ENCODE measurements around the gene FNDC5. TPM values are rescaled to one million over a fixed set of nuclear protein-coding genes. Genes with fewer than 3 reads are reported as not detected.
"Not testable (repeated sequence)": the region's sequence is repeated elsewhere in the genome, so short reads cannot be mapped to it uniquely, and the experiment has no call there.

FNDC5 gene
- total and polyA plus RNA-seq, 8 donors, result 0.89 to 21.0 (median 6.7) TPM; not detected in 1

DNA sequence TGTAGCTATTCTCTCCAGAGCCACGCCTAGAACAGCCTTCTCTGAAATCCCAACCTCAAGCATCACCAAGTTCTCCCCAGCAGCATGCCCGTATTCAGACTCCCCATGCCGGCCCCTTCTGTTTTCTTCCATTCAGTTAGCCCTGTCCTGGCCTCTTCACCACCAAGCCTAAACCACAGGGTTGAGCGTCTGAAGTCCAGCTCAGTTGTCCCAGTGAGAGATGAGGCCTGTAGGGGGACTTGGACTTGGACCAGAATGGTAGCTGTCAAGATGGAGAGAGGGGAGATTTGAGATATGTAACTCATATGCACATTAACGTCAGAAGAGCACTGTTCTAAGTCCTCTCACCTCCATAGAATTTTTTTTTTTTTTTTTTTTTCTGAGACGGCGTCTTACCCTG, 35.9 kb upstream of the FNDC5 start:
- H3K27me3 ChIP-seq, result peaks cover 0 to 12% (median 0%) of the 10 kb centered on the region in 3 donors
- no peaks in the 10 kb centered on the region for H3K36me3 ChIP-seq
- no peak for DNase-seq
- H3K4me3 ChIP-seq, result no peak overlapping the region
- intact Hi-C loops (cut with DNase I; ENCODE audit: low total_unique reads), result no loop called here
- H3K4me1 ChIP-seq, result peaks cover 12 to 34% (median 18%) of the 10 kb centered on the region in 4 donors
- peak overlapping the region in 2 of 5 donors; percentile 28 to 82 for H3K27ac ChIP-seq
- 81 to 88% (median 86%) methylated on average over 7 of the region's 7 CpGs for WGBS, 5 donors
- TF ChIP-seq POLR2A (IDR thresholded peaks at IDR 0.05) (no peak), EP300 (IDR thresholded peaks at IDR 0.05) (no peak)
- TF ChIP-seq, protein P1, sequence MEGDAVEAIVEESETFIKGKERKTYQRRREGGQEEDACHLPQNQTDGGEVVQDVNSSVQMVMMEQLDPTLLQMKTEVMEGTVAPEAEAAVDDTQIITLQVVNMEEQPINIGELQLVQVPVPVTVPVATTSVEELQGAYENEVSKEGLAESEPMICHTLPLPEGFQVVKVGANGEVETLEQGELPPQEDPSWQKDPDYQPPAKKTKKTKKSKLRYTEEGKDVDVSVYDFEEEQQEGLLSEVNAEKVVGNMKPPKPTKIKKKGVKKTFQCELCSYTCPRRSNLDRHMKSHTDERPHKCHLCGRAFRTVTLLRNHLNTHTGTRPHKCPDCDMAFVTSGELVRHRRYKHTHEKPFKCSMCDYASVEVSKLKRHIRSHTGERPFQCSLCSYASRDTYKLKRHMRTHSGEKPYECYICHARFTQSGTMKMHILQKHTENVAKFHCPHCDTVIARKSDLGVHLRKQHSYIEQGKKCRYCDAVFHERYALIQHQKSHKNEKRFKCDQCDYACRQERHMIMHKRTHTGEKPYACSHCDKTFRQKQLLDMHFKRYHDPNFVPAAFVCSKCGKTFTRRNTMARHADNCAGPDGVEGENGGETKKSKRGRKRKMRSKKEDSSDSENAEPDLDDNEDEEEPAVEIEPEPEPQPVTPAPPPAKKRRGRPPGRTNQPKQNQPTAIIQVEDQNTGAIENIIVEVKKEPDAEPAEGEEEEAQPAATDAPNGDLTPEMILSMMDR (IDR thresholded peaks at IDR 0.05), result no peak
- H3K9me3 ChIP-seq, result no peaks in the 10 kb centered on the region

- WGBS, 5 donors, result 83 to 84% (median 83%) methylated on average over 10 of the region's 10 CpGs
- not testable (repeated sequence) for DNase-seq
Observed at GRCh38 chr1:32905588-32905987, 34.9 kb upstream of the FNDC5 start.

DNA sequence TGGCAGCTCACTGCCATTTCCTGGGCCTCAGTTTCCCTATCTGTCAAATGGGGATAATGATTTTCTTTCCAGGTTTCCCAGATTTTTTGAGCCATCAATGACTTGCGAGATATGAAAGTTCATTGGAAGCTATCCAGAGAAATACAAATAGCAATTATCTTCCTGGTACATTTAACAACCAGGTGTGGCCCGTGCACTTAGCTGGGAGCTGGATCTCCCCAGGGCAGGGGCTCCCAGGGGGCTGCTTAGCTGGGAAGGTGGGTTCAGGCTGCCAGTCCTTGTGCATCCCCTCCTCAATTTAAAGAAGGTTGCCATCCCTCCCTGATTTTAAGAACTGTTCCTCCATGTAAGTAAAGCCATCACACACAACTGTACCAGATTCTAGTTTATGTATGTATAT, 34.1 kb upstream of the FNDC5 start:
- Histone ChIP-seq H3K36me3 (no peaks in the 10 kb centered on the region), H3K4me3 (no peak overlapping the region), H3K27me3 (peaks cover 0 to 29% (median 3%) of the 10 kb centered on the region in 3 donors), H3K9me3 (no peaks in the 10 kb centered on the region), H3K4me1 (peaks cover 20 to 48% (median 33%) of the 10 kb centered on the region in 4 donors), H3K27ac (peak overlapping the region; percentile 50 to 82 (median 73))
- WGBS, 5 donors, result 16 to 54% (median 40%) methylated on average over 2 of the region's 2 CpGs
- DNase-seq, result no peak
- TF ChIP-seq POLR2A (IDR thresholded peaks at IDR 0.05) (no peak), POLR2AphosphoS5 (IDR thresholded peaks at IDR 0.05) (no peak), EP300 (IDR thresholded peaks at IDR 0.05) (no peak)
- TF ChIP-seq, protein P1 (IDR thresholded peaks at IDR 0.05), result no peak
- intact Hi-C loops (cut with DNase I; ENCODE audit: low total_unique reads), result no loop called here

More at GRCh38 chr1:32905588-32905987, 34.9 kb upstream of the FNDC5 start:
- intact Hi-C loops (cut with DNase I; ENCODE audit: low total_unique reads); H3K36me3 ChIP-seq; H3K4me3 ChIP-seq; H3K9me3 ChIP-seq: not testable (repeated sequence)
- Histone ChIP-seq H3K27me3 (peaks cover 0 to 21% (median 2%) of the 10 kb centered on the region in 3 donors), H3K4me1 (peaks cover 16 to 40% (median 26%) of the 10 kb centered on the region in 4 donors), H3K27ac (peak overlapping the region in 4 of 5 donors; percentile 50 to 82 (median 73))

GRCh38 chr1:32903991-32904785, 33.5 kb upstream of the FNDC5 start:
- intact Hi-C loops (cut with DNase I; ENCODE audit: low total_unique reads), result no loop called here

More at GRCh38 chr1:32903991-32904785, 33.5 kb upstream of the FNDC5 start:
- peaks cover 20 to 48% (median 36%) of the 10 kb centered on the region in 4 donors for H3K4me1 ChIP-seq
- DNase-seq, result peak; percentile 71 to 87
- H3K27ac ChIP-seq, result peak overlapping the region; percentile 50 to 82 (median 77)
- H3K4me3 ChIP-seq, result no peak overlapping the region
- H3K27me3 ChIP-seq, result peaks cover 0 to 30% (median 3%) of the 10 kb centered on the region in 3 donors
- 56 to 66% (median 59%) methylated on average over 3 of the region's 3 CpGs for WGBS, 5 donors
- H3K9me3 ChIP-seq, result no peaks in the 10 kb centered on the region
- H3K36me3 ChIP-seq, result no peaks in the 10 kb centered on the region
- peak in 2 of 3 donors; percentile 37 to 63 for TF ChIP-seq POLR2AphosphoS5 (IDR thresholded peaks at IDR 0.05)
- TF ChIP-seq, protein P1 (IDR thresholded peaks at IDR 0.05), result no peak
